K562 (cell line): Measurements from ENCODE around the gene PPP2R2D. TPM values are rescaled to one million over a fixed set of nuclear protein-coding genes. Genes with fewer than 3 reads are reported as not detected.

ENCODE experiments used
- ATAC-seq: fragments of 200-7000 bp; cut with Tn5 transposase; 3 replicates; pipeline ENCODE4 v1.9.1; 2020; ENCODE audit warnings: moderate library complexity
- BruUV-seq: library from RNA; stranded (reverse); fragments of 400-500 nt; replicated peaks from 2 replicates; lab custom pipeline; 2021; lab: Mats Ljungman, UMichigan
- CTCF ChIA-PET: fragments of 300-600 bp; formaldehyde crosslinking; extraction: SDS; loops from one replicate; lab custom pipeline; 2021; ENCODE audit warnings: low intra/inter-chr PET ratio; lab: Yijun Ruan, JAX
- POLR2A ChIA-PET: fragments of 300-600, 350-650 bp; sonication (Branson Sonifier 250); formaldehyde crosslinking; extraction: SDS; loops from one replicate; lab custom pipeline; 2021; ENCODE audit warnings: antibody characterized with exemption, inconsistent platforms; lab: Yijun Ruan, JAX
- DNase-seq, 4 experiments: peaks; one replicate each; pipeline versions ENCODE4 v3.0.0 to v3.0.0-alpha.2; 2011 to 2018; ENCODE audit warnings: low spot score in 3 of 4, mixed read lengths in 3 of 4; ENCODE audit errors: extremely low read depth in 1 of 4
- FAIRE-seq: peaks from 2 replicates; lab custom pipeline; 2011; peaks lifted over from hg19 to GRCh38; lab: Jason Lieb, UNC
- H2AFZ ChIP-seq: 2 replicates; pipeline ENCODE4 v1.6.0; 2011; ENCODE audit warnings: low read depth, low read length, control low read depth, inconsistent platforms
- H3K27ac ChIP-seq: fragments of 200-600 bp; 3 replicates; pipeline ENCODE4 v1.8.0; 2011; ENCODE audit warnings: low read depth, mild to moderate bottlenecking, control low read depth, inconsistent platforms, low read length, moderate library complexity, mixed read lengths; ENCODE audit errors: extremely low read depth
- H3K27me3 ChIP-seq, 2 experiments: fragments of 300-600 bp in 1 of 2; 2 replicates in 1 of 2; 3 replicates in 1 of 2; pipeline versions ENCODE4 v1.6.0 to v1.8.0; 2011; ENCODE audit warnings: inconsistent platforms in 2 of 2, low read length in 2 of 2, mild to moderate bottlenecking in 1 of 2, mixed read lengths in 1 of 2, moderate library complexity in 1 of 2; ENCODE audit not compliant: control insufficient read depth in 2 of 2, insufficient read depth in 2 of 2
- H3K36me3 ChIP-seq: fragments of 300-600 bp; 3 replicates; pipeline ENCODE4 v1.8.0; 2011; ENCODE audit warnings: mild to moderate bottlenecking, low read length, inconsistent platforms; ENCODE audit not compliant: control insufficient read depth, insufficient read depth
- H3K4me1 ChIP-seq, 2 experiments: fragments of 200-600 bp in 1 of 2; replicated peaks in 1 of 2; 2 replicates in 1 of 2; 3 replicates in 1 of 2; pipeline versions ENCODE4 v1.5.1 to v1.8.0; 2011; ENCODE audit warnings: inconsistent platforms in 2 of 2, low read length in 2 of 2, mild to moderate bottlenecking in 1 of 2, mixed read lengths in 1 of 2, moderate library complexity in 1 of 2; ENCODE audit not compliant: control insufficient read depth in 2 of 2, insufficient read depth in 2 of 2
- H3K4me2 ChIP-seq: 2 replicates; pipeline ENCODE4 v1.6.1; 2011; ENCODE audit warnings: low read length, control low read depth, inconsistent platforms, mixed read lengths; ENCODE audit not compliant: insufficient read depth
- H3K4me3 ChIP-seq: fragments of 200-600 bp; sonication (generic), shearing (Covaris generic); 2 replicates; pipeline ENCODE4 v1.5.1; 2016; ENCODE audit warnings: control low read depth, inconsistent platforms
- H3K79me2 ChIP-seq: fragments of 200-600 bp; 3 replicates; pipeline ENCODE4 v1.8.0; 2011; ENCODE audit warnings: low read length, inconsistent platforms; ENCODE audit not compliant: control insufficient read depth, insufficient read depth
- H3K9ac ChIP-seq, 2 experiments: 2 replicates each; pipeline versions ENCODE4 v1.6.0 to v1.6.1; 2011; ENCODE audit warnings: low read depth in 2 of 2, low read length in 2 of 2, control low read depth in 1 of 2, inconsistent platforms in 1 of 2, mild to moderate bottlenecking in 1 of 2, mixed read lengths in 1 of 2; ENCODE audit not compliant: insufficient read depth in 1 of 2
- H3K9me1 ChIP-seq: one replicate; pipeline ENCODE4 v1.6.0; 2011; ENCODE audit warnings: inconsistent platforms, mild to moderate bottlenecking, low read length, moderate library complexity; ENCODE audit not compliant: control insufficient read depth, insufficient read depth
- H3K9me3 ChIP-seq: replicated peaks from 2 replicates; pipeline ENCODE4 v1.5.1; 2011; ENCODE audit warnings: low read depth, low read length, inconsistent platforms; ENCODE audit not compliant: control insufficient read depth, insufficient read depth
- H4K20me1 ChIP-seq: replicated peaks from 2 replicates; pipeline ENCODE4 v1.6.1; 2011; ENCODE audit warnings: low read length, inconsistent platforms, mixed read lengths; ENCODE audit not compliant: control insufficient read depth, insufficient read depth
- ARID2 ChIP-seq: fragments of 450-650 bp; IDR thresholded peaks from 2 replicates; pipeline ENCODE4 v1.6.1; 2017; ENCODE audit warnings: antibody characterized with exemption, mild to moderate bottlenecking
- BRF1 ChIP-seq: IDR thresholded peaks from 3 replicates; pipeline ENCODE4 v1.6.1; 2011; ENCODE audit warnings: borderline replicate concordance, mild to moderate bottlenecking; ENCODE audit not compliant: insufficient read length; ENCODE audit errors: extremely low read depth
- CREB3 ChIP-seq: fragments of 450-650 bp; conservative IDR thresholded peaks from 2 replicates; pipeline ENCODE4 v1.6.1; 2016; ENCODE audit warnings: missing genetic modification characterization, low read depth, mild to moderate bottlenecking, missing compliant biosample characterization, moderate library complexity
- CTCF ChIP-seq, 3 experiments: IDR thresholded peaks in 2 of 3; conservative IDR thresholded peaks in 1 of 3; 2 replicates each; pipeline ENCODE4 v1.5.1; 2011 to 2012; ENCODE audit warnings: low read length in 3 of 3, mild to moderate bottlenecking in 3 of 3, control low read depth in 2 of 3, improper control_type of control experiment in 1 of 3, inconsistent platforms in 1 of 3, low read depth in 1 of 3, mixed read lengths in 1 of 3, moderate library complexity in 1 of 3; ENCODE audit not compliant: insufficient read depth in 2 of 3
- KDM4B ChIP-seq, 2 experiments: fragments of 450-650 bp in 1 of 2; sonication (generic) in 1 of 2; IDR thresholded peaks; 2 replicates each; pipeline ENCODE4 v1.6.1; 2016 to 2017; ENCODE audit warnings: borderline replicate concordance in 2 of 2, antibody characterized with exemption in 1 of 2, low read depth in 1 of 2, mild to moderate bottlenecking in 1 of 2
- LARP7 ChIP-seq: fragments of 450-650 bp; IDR thresholded peaks from 2 replicates; pipeline ENCODE4 v1.6.1; 2016
- MTA1 ChIP-seq: fragments of 450-650 bp; IDR thresholded peaks from 2 replicates; pipeline ENCODE4 v1.6.1; 2017; ENCODE audit warnings: borderline replicate concordance
- MTF1 ChIP-seq: fragments of 250-450 bp; sonication (Bioruptor Pico); IDR thresholded peaks from 2 replicates; pipeline ENCODE4 v1.9.0; 2021; ENCODE audit warnings: moderate library complexity, mild to moderate bottlenecking, inconsistent platforms, borderline replicate concordance
- NR4A1 ChIP-seq, 2 experiments: fragments of 250-450 bp in 1 of 2; fragments of 450-650 bp in 1 of 2; sonication (Bioruptor Pico) in 1 of 2; IDR thresholded peaks; 2 replicates each; pipeline versions ENCODE4 v1.4.0 to v1.6.1; 2016 to 2020; ENCODE audit warnings: mild to moderate bottlenecking in 2 of 2, missing compliant biosample characterization in 1 of 2, missing genetic modification characterization in 1 of 2, moderate library complexity in 1 of 2
- OTX1 ChIP-seq: fragments of 450-650 bp; formaldehyde crosslinking; IDR thresholded peaks from 2 replicates; pipeline ENCODE4 v1.4.0; 2022; ENCODE audit warnings: mild to moderate bottlenecking
- PHB2 ChIP-seq: fragments of 450-650 bp; IDR thresholded peaks from 2 replicates; pipeline ENCODE4 v1.6.1; 2017; ENCODE audit warnings: low read depth
- POLR2AphosphoS2 ChIP-seq: IDR thresholded peaks from 2 replicates; pipeline ENCODE4 v1.6.1; 2012; ENCODE audit warnings: low read length, improper control_type of control experiment
- SIN3A ChIP-seq, 2 experiments: fragments of 150-350 bp in 1 of 2; IDR thresholded peaks; 2 replicates each; pipeline ENCODE4 v1.6.1; 2011 to 2016; ENCODE audit warnings: borderline replicate concordance in 2 of 2, low read depth in 2 of 2, low read length in 2 of 2, mild to moderate bottlenecking in 2 of 2, moderate library complexity in 2 of 2; ENCODE audit not compliant: control insufficient read depth in 1 of 2
- TSHZ1 ChIP-seq: fragments of 250-450 bp; sonication (Bioruptor Pico); IDR thresholded peaks from 2 replicates; pipeline ENCODE4 v1.4.0; 2020; ENCODE audit warnings: mild to moderate bottlenecking, moderate library complexity
- ZNF589 ChIP-seq: fragments of 200-800 bp; sonication (Bioruptor generic); IDR thresholded peaks from 2 replicates; pipeline ENCODE4 v1.6.1; 2016; ENCODE audit warnings: low read depth, missing genetic modification characterization, missing compliant biosample characterization
- ZNF79 ChIP-seq: fragments of 250-450 bp; sonication (Bioruptor Pico); IDR thresholded peaks from 2 replicates; pipeline ENCODE4 v1.4.0; 2020; ENCODE audit warnings: low read depth, mild to moderate bottlenecking, moderate library complexity
- WGBS: fragments of 100-300 bp; shearing (Covaris generic); methylation state at CpG from one replicate; pipeline ENCODE4 v1.1.6; 2016; ENCODE audit warnings: low coverage, mixed read lengths; ENCODE audit not compliant: insufficient coverage; ENCODE audit errors: missing lambda C conversion rate; 5-methylcytosine and 5-hydroxymethylcytosine counted together
- in situ Hi-C: fragments of 300-500 bp; cut with MboI; formaldehyde crosslinking; loops from 4 replicates; pipeline ENCODE4 v1.15.0; 2018; ENCODE audit warnings: inconsistent platforms, mixed read lengths
- intact Hi-C: fragments of 100-400 bp; cut with micrococcal nuclease; formaldehyde crosslinking; loops from 2 replicates; pipeline ENCODE4 v1.14.2; 2022
- polyA plus RNA-seq, 8 experiments: library from polyadenylated mRNA; depleted of rRNA in 4 of 8; stranded (reverse) in 5 of 8; unstranded in 3 of 8; fragments of >200 nt; fragmentation: Nextera tagmentation in 2 of 8; fragmentation: Illumina TruSeq in 1 of 8; extraction: Ambion mirVana in 2 of 8; extraction: Trizol in 1 of 8; gene quantifications; 2 replicates each; pipeline versions ENCODE4 v1.2.1 to v1.2.3, GENCODE V29; 2011 to 2014; ENCODE audit warnings: inconsistent platforms in 1 of 8, missing spikeins in 1 of 8
- total RNA-seq, 7 experiments: library from RNA; depleted of rRNA in 6 of 7; stranded (reverse); fragments of >200 nt in 6 of 7; fragmentation: Illumina TruSeq in 2 of 7; extraction: Trizol in 2 of 7; gene quantifications; 2 replicates each; pipeline versions ENCODE4 v1.2.1 to v1.2.3, GENCODE V29; 2011 to 2021; ENCODE audit warnings: low replicate concordance in 1 of 7

PPP2R2D gene
- total and polyA plus RNA-seq, 9 of the 15 experiments (the other 6 are each of a cell fraction or from before 2014, with no cell fraction given) = 1.9 to 37.0 (median 26.8) TPM

- FAIRE-seq (no peak), DNase-seq (no peak), ATAC-seq (no peak)
- H3K4me1 ChIP-seq = peaks cover 0 to 10% of the 10 kb centered on the region in 2 experiments; a peak in 2 of 5 replicates
- BruUV-seq = no TSS peak
- POLR2A ChIA-PET = no interaction called here
- peaks cover 8 to 42% of the 10 kb centered on the region in 2 experiments for H3K27me3 ChIP-seq
- CTCF ChIA-PET = no interaction called here
- H3K9me3 ChIP-seq = no peaks in the 10 kb centered on the region
- WGBS = 22% methylated on average over 5 of the region's 10 CpGs
- no peak overlapping the region for H3K27ac ChIP-seq
- no peak overlapping the region for H3K9ac ChIP-seq
- 0 out of 2 replicates have a peak, but pooled peaks cover 3% of the 10 kb centered on the region for H4K20me1 ChIP-seq
- H3K4me3 ChIP-seq = no peak overlapping the region
- intact Hi-C loops = loop anchor here (10.0 kb wide), 2 partner anchors 421 to 1191 kb away; no protein-coding TSS in a partner anchor
- no peaks in the 10 kb centered on the region for H3K36me3 ChIP-seq
- no peaks in the 10 kb centered on the region for H3K79me2 ChIP-seq
- in situ Hi-C loops = no loop called here
- no peak overlapping the region for H3K4me2 ChIP-seq
- H3K9me1 ChIP-seq = no peaks in the 10 kb centered on the region
- H2AFZ ChIP-seq = no peak overlapping the region
- TF ChIP-seq CTCF (IDR thresholded peaks at IDR 0.05 in 2 of 3, conservative IDR thresholded peaks at IDR 0.05 in 1 of 3; ENCODE audit: insufficient read depth in 2 of 3, low read depth in 1 of 3, low read length in 3 of 3) (no peak), CREB3 (tag) (no peak), LARP7 (no peak), ZNF589 (CRISPR knock-in tag) (no peak), OTX1 (CRISPR knock-in tag) (no peak), POLR2AphosphoS2 (no peak), ZNF79 (CRISPR knock-in tag) (no peak), MTF1 (no peak), SIN3A (IDR thresholded peaks at IDR 0.05; ENCODE audit: borderline replicate concordance in 2 of 2, control insufficient read depth in 1 of 2, low read depth in 2 of 2, low read length in 2 of 2) (no peak), ARID2 (no peak), PHB2 (no peak), MTA1 (no peak), KDM4B (IDR thresholded peaks at IDR 0.05; ENCODE audit: borderline replicate concordance in 2 of 2, low read depth in 1 of 2) (no peak), NR4A1 (CRISPR knock-in tag; IDR thresholded peaks at IDR 0.05) (no peak), NR4A1 (tag; IDR thresholded peaks at IDR 0.05) (no peak), TSHZ1 (CRISPR knock-in tag) (no peak), BRF1 (no peak)
Measured at GRCh38 chr10:131876017-131876416, 24.8 kb upstream of the PPP2R2D start.
